ENCODE measurements around the gene FXYD5. TPM values are rescaled to one million over a fixed set of nuclear protein-coding genes. Genes with fewer than 3 reads are reported as not detected.

Gene FXYD5
- total RNA-seq, 1 donor from 2014 or later = 124 TPM

- peak overlapping the region; percentile 71 for H3K27ac ChIP-seq
- peak; percentile 84 for DNase-seq
- intact Hi-C loops (cut with DNase I) = no loop called here
These were observed 40.0 kb upstream of the FXYD5 start for GRCh38 chr19:35114353-35115176.

GRCh38 chr19:35115177-35115951 lies 39.2 kb upstream of the FXYD5 start, which contains the start of gene FXYD3:
Gene FXYD3, plus strand, starts transcription at chr19:35115823. Its CDS starts 3,554 bp downstream, at chr19:35119377.
- ATAC-seq (no peak), DNase-seq (no peak)
- H3K27ac ChIP-seq = peak within 1 kb of the TSS; percentile 71
- H3K9me3 ChIP-seq = no peaks in the 10 kb centered on the region
- H3K4me3 ChIP-seq = peak within 1 kb of the TSS; percentile 44
- no peaks in the 10 kb centered on the region for H3K27me3 ChIP-seq
- peaks cover 22% of the 10 kb centered on the region for H3K4me1 ChIP-seq
- no peak for TF ChIP-seq CTCF (IDR thresholded peaks at IDR 0.05)
- H3K36me3 ChIP-seq = no peaks in the 10 kb centered on the region
- intact Hi-C loops (cut with DNase I) = no loop called here

More at GRCh38 chr19:35114353-35115176, 40.0 kb upstream of the FXYD5 start:
- H3K9me3 ChIP-seq = no peaks in the 10 kb centered on the region
- TF ChIP-seq CTCF (IDR thresholded peaks at IDR 0.05) = peak; percentile 98
- H3K27me3 ChIP-seq = no peaks in the 10 kb centered on the region
- no peaks in the 10 kb centered on the region for H3K36me3 ChIP-seq
- H3K4me1 ChIP-seq = peaks cover 14% of the 10 kb centered on the region
- peak; percentile 77 for ATAC-seq
- H3K4me3 ChIP-seq = peak overlapping the region; percentile 44

- ATAC-seq = peak; percentile 42
- no peaks in the 10 kb centered on the region for H3K36me3 ChIP-seq
- no peak for TF ChIP-seq CTCF (IDR thresholded peaks at IDR 0.05)
- intact Hi-C loops (cut with DNase I) = no loop called here
- H3K27ac ChIP-seq = peak overlapping the region; percentile 71
- H3K9me3 ChIP-seq = no peaks in the 10 kb centered on the region
- H3K4me1 ChIP-seq = peaks cover 27% of the 10 kb centered on the region
- peak overlapping the region; percentile 44 for H3K4me3 ChIP-seq
- no peaks in the 10 kb centered on the region for H3K27me3 ChIP-seq
- DNase-seq = no peak
These were observed 38.3 kb upstream of the FXYD5 start for GRCh38 chr19:35116072-35116801.

- Histone ChIP-seq H3K9me3 (no peaks in the 10 kb centered on the region), H3K36me3 (peaks cover 3% of the 10 kb centered on the region), H3K27ac (peak overlapping the region; percentile 71), H3K4me1 (peaks cover 27% of the 10 kb centered on the region), H3K27me3 (no peaks in the 10 kb centered on the region), H3K4me3 (peak overlapping the region; percentile 44)
- TF ChIP-seq CTCF (IDR thresholded peaks at IDR 0.05) = no peak
- intact Hi-C loops (cut with DNase I) = no loop called here
- no peak for DNase-seq
- no peak for ATAC-seq
These were observed 37.4 kb upstream of the FXYD5 start for GRCh38 chr19:35117116-35117515.

- peak; percentile 8 for ATAC-seq
- H3K27ac ChIP-seq = peak overlapping the region; percentile 17
- H3K4me3 ChIP-seq = peak overlapping the region; percentile 44
These were observed 36.7 kb upstream of the FXYD5 start for GRCh38 chr19:35117799-35118198.

More at GRCh38 chr19:35117799-35118198, 36.7 kb upstream of the FXYD5 start:
- DNase-seq = no peak
- peaks cover 3% of the 10 kb centered on the region for H3K36me3 ChIP-seq
- no peaks in the 10 kb centered on the region for H3K9me3 ChIP-seq
- H3K27me3 ChIP-seq = no peaks in the 10 kb centered on the region
- TF ChIP-seq CTCF (IDR thresholded peaks at IDR 0.05) = no peak
- H3K4me1 ChIP-seq = peaks cover 27% of the 10 kb centered on the region
- intact Hi-C loops (cut with DNase I) = no loop called here
